Stimulated activated CD8-positive, alpha-beta memory T cell treated with anti-CD3 and anti-CD28 coated beads, Interleukin-15, amount 100 ng/mL, for 24 hours (primary cell): Measurements from ENCODE around the gene MED12.
A peak's percentile ranks its signal among the peaks of the same experiment; 100 is the strongest.

Experiments
- DNase-seq: peaks from one replicate; pipeline ENCODE4 v3.0.0-alpha.2; 2020; ENCODE audit warnings: low read depth

Gene MED12

DNA sequence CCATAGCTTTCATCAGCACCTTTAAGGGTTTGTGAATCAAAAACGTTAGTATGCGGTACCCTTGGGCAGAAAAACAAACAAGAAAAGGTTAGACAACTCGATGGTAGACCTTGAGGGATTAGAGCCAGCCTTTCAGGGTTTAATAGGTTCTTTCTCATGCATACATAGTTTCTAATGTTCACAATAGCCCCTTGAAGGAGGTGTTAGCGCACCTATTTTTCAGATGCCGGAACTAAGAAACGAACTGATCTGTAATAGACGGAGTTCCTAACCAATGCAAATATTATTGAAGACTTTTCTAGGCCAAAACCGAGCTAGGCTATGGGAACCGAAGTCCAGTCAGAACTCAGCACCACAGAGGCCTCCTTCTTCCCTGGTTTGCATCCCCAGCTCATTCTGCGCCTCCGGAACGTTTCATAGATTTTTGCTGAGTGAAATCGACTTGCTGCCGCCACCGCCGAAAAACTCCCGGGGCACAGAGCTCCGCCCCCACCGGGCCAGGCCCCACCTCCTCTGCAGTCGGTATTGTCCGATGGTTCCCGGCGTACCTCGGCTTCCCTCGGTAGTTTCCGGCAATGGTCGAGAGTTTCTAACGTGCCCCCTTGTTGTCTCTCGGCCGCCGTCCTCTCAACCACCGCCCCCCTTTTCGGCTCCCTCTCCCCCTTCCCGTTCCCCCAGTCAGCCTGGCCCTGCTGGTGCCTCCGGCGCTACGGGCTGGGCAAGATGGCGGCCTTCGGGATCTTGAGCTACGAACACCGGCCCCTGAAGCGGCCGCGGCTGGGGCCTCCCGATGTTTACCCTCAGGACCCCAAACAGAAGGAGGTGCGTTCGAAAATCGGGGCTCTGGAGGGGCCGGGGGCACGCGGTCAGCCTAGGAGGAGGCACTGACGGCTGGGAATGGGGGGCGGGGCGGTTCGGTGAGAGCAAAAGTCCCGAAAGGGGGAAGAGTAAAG, at the start of gene MED12:
Gene MED12 (plus strand): TSS at position 565 of the 953 bp plus-strand sequence. CDS start 159 bp downstream, at position 724.
- DNase-seq: peak; percentile 53

GRCh38 chrX:71070531-71070930, 47.9 kb upstream of the MED12 start:
- DNase-seq: no peak

GRCh38 chrX:71081330-71082123, 36.9 kb upstream of the MED12 start:
- no peak for DNase-seq

DNA sequence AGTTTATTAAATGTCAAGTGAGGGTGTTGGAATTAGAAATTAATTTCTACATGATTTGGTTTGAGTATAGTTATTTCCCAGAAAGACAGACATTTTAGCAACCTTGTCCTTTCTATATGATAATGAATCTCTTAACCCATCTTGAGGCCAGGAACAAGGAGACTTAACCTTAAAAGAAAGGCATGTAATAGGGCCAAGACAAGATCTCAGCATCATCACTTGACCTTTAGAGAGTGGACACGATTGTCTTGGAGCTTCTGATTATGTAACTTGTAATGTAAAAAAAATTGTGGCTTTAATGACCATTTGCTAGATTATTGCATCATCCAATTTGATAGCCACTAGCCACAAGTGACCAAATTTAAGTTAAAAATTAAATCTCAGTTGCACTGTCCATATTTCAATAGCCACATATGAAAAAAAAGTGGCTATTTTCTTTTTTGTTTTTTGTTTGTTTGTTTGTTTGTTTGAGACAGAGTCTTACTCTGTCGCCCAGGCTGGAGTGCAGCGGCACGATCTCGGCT, 36.2 kb upstream of the MED12 start:
- DNase-seq: no peak

GRCh38 chrX:71082822-71083221, 35.6 kb upstream of the MED12 start:
- no peak for DNase-seq

GRCh38 chrX:71085900-71086299, 32.5 kb upstream of the MED12 start:
- DNase-seq: no peak

- DNase-seq: no peak
Measured at GRCh38 chrX:71091263-71091662, 27.1 kb upstream of the MED12 start.

- no peak for DNase-seq
Measured at GRCh38 chrX:71095033-71095432, 23.4 kb upstream of the MED12 start.

DNA sequence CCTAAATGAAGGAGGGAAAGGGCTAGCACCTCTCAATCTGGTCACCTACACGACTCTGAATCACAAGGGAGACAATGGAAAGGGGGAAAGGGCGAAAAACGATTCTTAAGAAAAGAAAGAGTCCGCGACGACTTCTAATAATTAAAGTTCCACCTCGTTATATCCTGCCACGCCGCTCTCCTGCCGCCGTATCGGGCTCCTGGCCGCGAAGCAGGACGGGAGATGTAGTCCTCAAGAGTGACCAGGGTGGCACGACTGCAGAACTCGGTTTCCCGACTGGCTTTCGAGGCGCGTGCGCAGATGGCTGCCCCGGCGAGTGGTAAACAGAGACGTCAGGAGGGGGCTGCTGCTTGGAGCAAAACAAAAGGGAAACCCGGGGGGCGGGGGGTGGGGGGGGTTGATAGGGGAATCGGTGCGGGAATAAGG, 22.8 kb upstream of the MED12 start, which contains the start of gene FOXO4:
Gene FOXO4 (plus strand): TSS at position 297 of the 426 bp plus-strand sequence. CDS start 678 bp downstream, outside the sequence.
- peak; percentile 55 for DNase-seq

- DNase-seq: no peak
Measured at GRCh38 chrX:71095981-71096759, 22.2 kb upstream of the MED12 start.

GRCh38 chrX:71096760-71097032, 21.7 kb upstream of the MED12 start:
- no peak for DNase-seq

- no peak for DNase-seq
Measured at GRCh38 chrX:71098302-71098701, 20.1 kb upstream of the MED12 start.

GRCh38 chrX:71098951-71099506, 19.4 kb upstream of the MED12 start:
- DNase-seq: no peak

- no peak for DNase-seq
Measured at GRCh38 chrX:71099736-71100135, 18.7 kb upstream of the MED12 start.

DNA sequence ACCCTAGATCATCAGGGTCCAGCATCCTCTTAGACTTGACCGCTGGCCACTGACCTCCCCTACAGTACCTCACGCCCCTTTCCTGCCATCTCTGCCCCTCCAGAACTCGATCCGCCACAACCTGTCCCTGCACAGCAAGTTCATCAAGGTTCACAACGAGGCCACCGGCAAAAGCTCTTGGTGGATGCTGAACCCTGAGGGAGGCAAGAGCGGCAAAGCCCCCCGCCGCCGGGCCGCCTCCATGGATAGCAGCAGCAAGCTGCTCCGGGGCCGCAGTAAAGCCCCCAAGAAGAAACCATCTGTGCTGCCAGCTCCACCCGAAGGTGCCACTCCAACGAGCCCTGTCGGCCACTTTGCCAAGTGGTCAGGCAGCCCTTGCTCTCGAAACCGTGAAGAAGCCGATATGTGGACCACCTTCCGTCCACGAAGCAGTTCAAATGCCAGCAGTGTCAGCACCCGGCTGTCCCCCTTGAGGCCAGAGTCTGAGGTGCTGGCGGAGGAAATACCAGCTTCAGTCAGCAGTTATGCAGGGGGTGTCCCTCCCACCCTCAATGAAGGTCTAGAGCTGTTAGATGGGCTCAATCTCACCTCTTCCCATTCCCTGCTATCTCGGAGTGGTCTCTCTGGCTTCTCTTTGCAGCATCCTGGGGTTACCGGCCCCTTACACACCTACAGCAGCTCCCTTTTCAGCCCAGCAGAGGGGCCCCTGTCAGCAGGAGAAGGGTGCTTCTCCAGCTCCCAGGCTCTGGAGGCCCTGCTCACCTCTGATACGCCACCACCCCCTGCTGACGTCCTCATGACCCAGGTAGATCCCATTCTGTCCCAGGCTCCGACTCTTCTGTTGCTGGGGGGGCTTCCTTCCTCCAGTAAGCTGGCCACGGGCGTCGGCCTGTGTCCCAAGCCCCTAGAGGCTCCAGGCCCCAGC, 17.6 kb upstream of the MED12 start:
- DNase-seq: no peak

- DNase-seq: no peak
Measured at GRCh38 chrX:71102292-71102691, 16.1 kb upstream of the MED12 start.

- no peak for DNase-seq
Measured at GRCh38 chrX:71103110-71103983, 15.0 kb upstream of the MED12 start.

- DNase-seq: no peak
Measured at GRCh38 chrX:71105628-71106027, 12.8 kb upstream of the MED12 start.

- no peak for DNase-seq
Measured at GRCh38 chrX:71106427-71106826, 12.0 kb upstream of the MED12 start, which contains the start of gene CXorf65. Gene CXorf65 (minus strand): TSS chrX:71106740. CDS start chrX:71106556, 184 bp downstream.
